Testis (tissue), 3 donors: Measurements from ENCODE around the gene RSPH1. TPM values are rescaled to one million over a fixed set of nuclear protein-coding genes. Genes with fewer than 3 reads are reported as not detected.

ENCODE experiments used
- DNase-seq: peaks from one replicate; pipeline ENCODE4 v3.0.0-alpha.2; 2019
- H3K27ac ChIP-seq, 2 donors: fragments of 200-600 bp; sonication (generic); one replicate each; pipeline ENCODE4 v1.5.1; 2019
- H3K27me3 ChIP-seq: fragments of 200-600 bp; sonication (generic); one replicate; pipeline ENCODE4 v1.5.1; 2019
- H3K36me3 ChIP-seq: fragments of 200-600 bp; sonication (generic); one replicate; pipeline ENCODE4 v1.5.1; 2017; ENCODE audit warnings: low read depth; ENCODE audit errors: missing control alignments
- H3K4me1 ChIP-seq: fragments of 200-600 bp; sonication (generic); one replicate; pipeline ENCODE4 v1.5.1; 2019
- H3K4me3 ChIP-seq, 2 donors: fragments of 200-600 bp; sonication (generic); one replicate each; pipeline ENCODE4 v1.5.1; 2017 to 2019
- H3K9me3 ChIP-seq: fragments of 200-600 bp; sonication (generic); one replicate; pipeline ENCODE4 v1.5.1; 2017
- CTCF ChIP-seq, 3 experiments: fragments of 450-650 bp in 2 of 3; fragments of 200-600 bp in 1 of 3; sonication (generic) in 1 of 3; IDR thresholded peaks; one replicate each; pipeline ENCODE4 v1.5.1; 2016 to 2019; ENCODE audit warnings: antibody characterized with exemption in 3 of 3, mild to moderate bottlenecking in 2 of 3, moderate library complexity in 1 of 3
- POLR2A ChIP-seq: fragments of 450-650 bp; IDR thresholded peaks from one replicate; pipeline ENCODE4 v1.6.1; 2017; ENCODE audit warnings: antibody characterized with exemption, mild to moderate bottlenecking, moderate library complexity
- WGBS, 2 donors: methylation state at CpG; one replicate each; pipeline ENCODE4 v1.1.5; 2018; 5-methylcytosine and 5-hydroxymethylcytosine counted together
- intact Hi-C: fragments of 100-400 bp; cut with DNase I; formaldehyde crosslinking; loops from one replicate; pipeline ENCODE4 v1.15.1; 2023; ENCODE audit warnings: low total_unique reads
- polyA plus RNA-seq: library from polyadenylated mRNA; stranded (reverse); fragments of 350-450 nt; fragmentation: Illumina TruSeq; extraction: RNeasy Lipid Tissue Mini Kit (QIAGEN cat#74804); gene quantifications from one replicate; pipeline ENCODE4 v1.2.3, GENCODE V29; 2014; ENCODE audit warnings: low read depth, low replicate concordance; ENCODE audit not compliant: insufficient read depth
- total RNA-seq, 2 donors: library from RNA; depleted of rRNA; stranded (reverse); fragments of >200 nt; gene quantifications; one replicate each; pipeline ENCODE4 v1.2.3, GENCODE V29; 2016

The RSPH1 gene
- total and polyA plus RNA-seq, 3 donors from 2014 or later, result 10.4 to 59.6 (median 20.8) TPM

DNA sequence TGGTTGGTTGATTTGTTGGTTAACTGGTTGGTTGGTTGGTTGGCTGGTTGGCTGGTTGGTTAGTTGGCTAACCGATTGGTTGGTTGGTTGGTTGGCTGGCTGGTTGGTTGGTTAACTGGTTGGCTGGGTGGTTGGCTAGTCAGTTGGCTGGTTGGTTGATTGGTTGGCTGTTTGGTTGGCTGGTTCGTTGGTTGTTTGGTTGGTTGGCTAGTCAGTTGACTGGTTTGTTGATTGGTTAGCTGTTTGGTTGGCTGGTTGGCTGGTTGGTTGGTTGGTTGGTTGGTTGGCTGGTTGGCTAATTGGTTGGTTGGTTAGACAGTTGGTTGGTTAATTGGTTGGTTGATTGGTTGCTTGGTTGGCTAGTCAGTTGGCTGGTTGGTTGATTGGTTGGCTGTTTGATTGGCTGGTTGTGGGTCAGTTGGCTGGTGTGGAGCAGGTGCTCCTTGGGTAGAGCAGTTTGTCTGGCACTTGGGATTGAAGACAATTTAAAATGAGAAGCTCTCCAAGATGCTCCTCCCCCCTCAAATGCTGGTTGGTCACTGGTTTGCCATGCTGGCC lies 6.9 kb downstream of the RSPH1 start:
- no peak overlapping the region for H3K27ac ChIP-seq
- H3K4me1 ChIP-seq, result no peaks in the 10 kb centered on the region
- WGBS, 2 donors, result 36 to 66% methylated on average over 2 of the region's 2 CpGs
- no peak overlapping the region for H3K4me3 ChIP-seq
- DNase-seq, result no peak
- H3K27me3 ChIP-seq, result no peaks in the 10 kb centered on the region
- H3K36me3 ChIP-seq, result no peaks in the 10 kb centered on the region
- TF ChIP-seq CTCF (IDR thresholded peaks at IDR 0.05) (no peak), POLR2A (no peak)
- H3K9me3 ChIP-seq, result no peaks in the 10 kb centered on the region
- intact Hi-C loops, result no loop called here

DNA sequence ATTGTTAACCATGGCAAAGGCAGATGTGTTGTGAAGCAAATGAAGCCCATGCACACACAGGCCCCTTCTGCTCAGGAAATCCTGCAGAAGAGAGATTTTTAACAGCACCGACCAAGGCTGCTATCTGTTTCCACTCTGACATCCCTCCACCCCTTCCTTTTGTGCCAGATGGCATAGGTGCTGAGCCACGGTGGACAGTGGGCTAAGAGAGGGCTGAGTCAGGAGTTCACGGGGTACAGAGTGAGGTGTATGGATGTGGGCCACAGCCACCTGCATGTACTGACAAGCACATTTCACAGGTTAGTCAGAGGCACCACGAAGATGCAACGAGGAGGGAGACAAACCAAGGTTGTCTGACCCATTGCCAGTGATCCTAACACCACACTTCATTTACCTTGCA lies 9.5 kb downstream of the RSPH1 start:
- peak; percentile 11 for DNase-seq
- no peak overlapping the region for H3K4me3 ChIP-seq
- no peaks in the 10 kb centered on the region for H3K9me3 ChIP-seq
- no peaks in the 10 kb centered on the region for H3K36me3 ChIP-seq
- H3K27ac ChIP-seq, result no peak overlapping the region
- no peaks in the 10 kb centered on the region for H3K4me1 ChIP-seq
- intact Hi-C loops, result no loop called here
- WGBS, 2 donors, result 72 to 74% methylated on average over 5 of the region's 5 CpGs
- TF ChIP-seq POLR2A, result no peak
- no peak for TF ChIP-seq CTCF (IDR thresholded peaks at IDR 0.05)
- no peaks in the 10 kb centered on the region for H3K27me3 ChIP-seq

DNA sequence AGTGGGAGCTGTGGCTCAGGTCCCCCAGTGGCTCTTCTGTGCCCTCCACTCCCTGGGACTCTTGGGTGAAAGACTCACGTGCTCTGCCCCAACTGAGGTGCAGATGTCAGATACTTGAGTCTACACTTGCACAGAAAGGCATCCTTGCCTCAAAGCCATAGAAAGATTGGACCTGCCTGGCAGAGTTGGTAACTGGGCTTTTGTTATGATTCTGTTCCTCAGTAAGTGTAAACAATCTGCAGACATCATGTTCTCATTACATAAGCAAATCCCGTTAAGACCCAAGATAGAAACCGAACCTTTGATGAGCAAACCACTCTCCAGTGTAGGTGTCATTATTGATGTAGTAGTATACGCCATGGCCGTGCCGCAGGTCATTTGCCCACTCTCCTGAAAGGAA lies 10.0 kb downstream of the RSPH1 start:
- intact Hi-C loops, result no loop called here
- TF ChIP-seq CTCF (IDR thresholded peaks at IDR 0.05), result no peak
- TF ChIP-seq POLR2A, result no peak
- Histone ChIP-seq H3K36me3 (no peaks in the 10 kb centered on the region), H3K4me1 (no peaks in the 10 kb centered on the region), H3K27me3 (no peaks in the 10 kb centered on the region), H3K27ac (no peak overlapping the region), H3K9me3 (no peaks in the 10 kb centered on the region), H3K4me3 (no peak overlapping the region)
- no peak for DNase-seq
- WGBS, 2 donors, result 93 to 96% methylated on average over 5 to 6 of the region's 6 CpGs

GRCh38 chr21:42484966-42485365 lies 11.1 kb downstream of the RSPH1 start:
- Histone ChIP-seq H3K9me3 (no peaks in the 10 kb centered on the region), H3K4me1 (no peaks in the 10 kb centered on the region), H3K27ac (no peak overlapping the region), H3K36me3 (no peaks in the 10 kb centered on the region), H3K4me3 (no peak overlapping the region), H3K27me3 (no peaks in the 10 kb centered on the region)
- WGBS, 2 donors, result 78 to 79% methylated on average over 7 of the region's 7 CpGs
- intact Hi-C loops, result no loop called here
- TF ChIP-seq POLR2A, result no peak
- TF ChIP-seq CTCF (IDR thresholded peaks at IDR 0.05), result no peak
- DNase-seq, result no peak

- TF ChIP-seq CTCF (IDR thresholded peaks at IDR 0.05) (no peak), POLR2A (no peak)
- no peak overlapping the region for H3K4me3 ChIP-seq
- WGBS, 2 donors, result 91 to 93% methylated on average over 4 of the region's 4 CpGs
- no peaks in the 10 kb centered on the region for H3K9me3 ChIP-seq
- intact Hi-C loops, result no loop called here
- DNase-seq, result no peak
- no peak overlapping the region for H3K27ac ChIP-seq
- H3K36me3 ChIP-seq, result no peaks in the 10 kb centered on the region
- no peaks in the 10 kb centered on the region for H3K4me1 ChIP-seq
- no peaks in the 10 kb centered on the region for H3K27me3 ChIP-seq
Observed at GRCh38 chr21:42481169-42481568, 14.9 kb downstream of the RSPH1 start.
